Activated naive CD4-positive, alpha-beta T cell treated with anti-CD3 and anti-CD28 coated beads, Interleukin-2, amount 50 U/mL, for 24 hours (primary cell): ENCODE measurements around the gene GPC1.

Experiments used
- H3K27ac Mint-ChIP-seq: one replicate; pipeline ENCODE4 v1.8.0; 2021; ENCODE audit warnings: mild to moderate bottlenecking, mixed read lengths
- H3K27me3 Mint-ChIP-seq: one replicate; pipeline ENCODE4 v1.8.0; 2021; ENCODE audit warnings: mixed read lengths
- H3K36me3 Mint-ChIP-seq: one replicate; pipeline ENCODE4 v1.8.0; 2021; ENCODE audit warnings: mixed read lengths
- H3K4me1 Mint-ChIP-seq: one replicate; pipeline ENCODE4 v1.8.0; 2021; ENCODE audit warnings: mixed read lengths
- H3K4me3 Mint-ChIP-seq: one replicate; pipeline ENCODE4 v1.8.0; 2021; ENCODE audit warnings: mild to moderate bottlenecking, mixed read lengths
- H3K9me3 Mint-ChIP-seq: one replicate; pipeline ENCODE4 v1.8.0; 2021; ENCODE audit warnings: mixed read lengths

Gene GPC1

DNA sequence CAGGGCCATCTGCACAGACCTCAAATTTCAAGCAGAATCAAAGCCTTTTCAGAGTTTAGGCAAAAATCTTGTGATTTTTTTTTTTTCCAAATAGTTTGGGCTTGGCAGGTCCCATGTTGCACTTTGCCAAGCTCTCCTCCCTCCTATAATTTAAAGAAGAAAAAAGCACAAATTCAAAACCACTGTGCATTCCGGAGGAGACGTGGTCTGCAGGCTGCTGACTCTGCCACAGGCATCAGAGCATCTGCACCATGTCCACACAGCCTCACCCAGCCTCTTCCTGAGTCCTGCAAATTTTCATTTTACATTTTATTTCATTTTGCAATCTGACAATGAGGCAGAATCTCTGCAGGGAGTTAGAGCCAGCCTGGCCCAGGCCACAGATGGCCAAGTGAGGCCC lies 15.7 kb upstream of the GPC1 start:
- H3K4me3 Mint-ChIP-seq = no peak overlapping the region
- H3K27ac Mint-ChIP-seq = no peak overlapping the region
- no peaks in the 10 kb centered on the region for H3K27me3 Mint-ChIP-seq
- H3K9me3 Mint-ChIP-seq = no peaks in the 10 kb centered on the region
- H3K4me1 Mint-ChIP-seq = no peaks in the 10 kb centered on the region
- no peaks in the 10 kb centered on the region for H3K36me3 Mint-ChIP-seq

GRCh38 chr2:240420206-240421104 lies 15.0 kb upstream of the GPC1 start:
- Mint-ChIP-seq H3K36me3 (no peaks in the 10 kb centered on the region), H3K4me1 (no peaks in the 10 kb centered on the region), H3K4me3 (no peak overlapping the region), H3K27ac (no peak overlapping the region), H3K27me3 (no peaks in the 10 kb centered on the region), H3K9me3 (no peaks in the 10 kb centered on the region)

DNA sequence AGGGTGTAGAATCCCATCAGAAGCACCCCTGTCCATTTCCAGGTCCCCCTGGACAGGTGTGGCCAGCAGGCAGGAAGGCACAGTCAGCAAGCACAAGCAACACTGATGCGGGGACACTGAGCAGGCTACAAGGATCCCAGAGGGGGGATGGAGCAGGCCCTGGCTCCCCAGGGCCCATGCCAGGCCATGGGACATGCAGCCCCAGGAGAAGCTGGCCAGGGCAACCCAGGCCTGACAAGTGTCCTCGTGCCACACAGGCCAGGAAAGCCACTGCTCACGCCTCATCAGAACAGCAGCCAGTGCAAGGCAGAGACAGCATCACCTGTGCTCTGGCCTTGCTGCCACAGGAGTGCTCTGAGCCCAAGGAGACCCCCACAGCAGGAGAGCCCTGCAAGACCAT lies 14.1 kb upstream of the GPC1 start:
- Mint-ChIP-seq H3K36me3 (no peaks in the 10 kb centered on the region), H3K27me3 (peaks cover 1% of the 10 kb centered on the region), H3K27ac (no peak overlapping the region), H3K9me3 (no peaks in the 10 kb centered on the region), H3K4me1 (no peaks in the 10 kb centered on the region), H3K4me3 (no peak overlapping the region)

GRCh38 chr2:240422658-240423329 lies 12.7 kb upstream of the GPC1 start:
- H3K9me3 Mint-ChIP-seq = no peaks in the 10 kb centered on the region
- H3K27me3 Mint-ChIP-seq = peaks cover 4% of the 10 kb centered on the region
- no peak overlapping the region for H3K4me3 Mint-ChIP-seq
- H3K4me1 Mint-ChIP-seq = peaks cover 1% of the 10 kb centered on the region
- no peak overlapping the region for H3K27ac Mint-ChIP-seq
- H3K36me3 Mint-ChIP-seq = no peaks in the 10 kb centered on the region

- peaks cover 4% of the 10 kb centered on the region for H3K27me3 Mint-ChIP-seq
Observed at GRCh38 chr2:240423788-240424191, 11.7 kb upstream of the GPC1 start.

GRCh38 chr2:240424341-240425235 lies 10.9 kb upstream of the GPC1 start:
- peaks cover 8% of the 10 kb centered on the region for H3K4me1 Mint-ChIP-seq
- H3K27ac Mint-ChIP-seq = no peak overlapping the region

More at GRCh38 chr2:240423788-240424191, 11.7 kb upstream of the GPC1 start:
- no peak overlapping the region for H3K27ac Mint-ChIP-seq
- H3K4me3 Mint-ChIP-seq = no peak overlapping the region
- H3K36me3 Mint-ChIP-seq = no peaks in the 10 kb centered on the region
- H3K9me3 Mint-ChIP-seq = no peaks in the 10 kb centered on the region
- H3K4me1 Mint-ChIP-seq = peaks cover 7% of the 10 kb centered on the region

GRCh38 chr2:240425236-240425615 lies 10.2 kb upstream of the GPC1 start:
- Mint-ChIP-seq H3K27ac (no peak overlapping the region), H3K4me1 (peaks cover 8% of the 10 kb centered on the region), H3K27me3 (peaks cover 7% of the 10 kb centered on the region), H3K36me3 (no peaks in the 10 kb centered on the region), H3K4me3 (no peak overlapping the region), H3K9me3 (no peaks in the 10 kb centered on the region)

More at GRCh38 chr2:240424341-240425235, 10.9 kb upstream of the GPC1 start:
- Mint-ChIP-seq H3K4me3 (no peak overlapping the region), H3K36me3 (no peaks in the 10 kb centered on the region), H3K9me3 (no peaks in the 10 kb centered on the region), H3K27me3 (peaks cover 7% of the 10 kb centered on the region)

DNA sequence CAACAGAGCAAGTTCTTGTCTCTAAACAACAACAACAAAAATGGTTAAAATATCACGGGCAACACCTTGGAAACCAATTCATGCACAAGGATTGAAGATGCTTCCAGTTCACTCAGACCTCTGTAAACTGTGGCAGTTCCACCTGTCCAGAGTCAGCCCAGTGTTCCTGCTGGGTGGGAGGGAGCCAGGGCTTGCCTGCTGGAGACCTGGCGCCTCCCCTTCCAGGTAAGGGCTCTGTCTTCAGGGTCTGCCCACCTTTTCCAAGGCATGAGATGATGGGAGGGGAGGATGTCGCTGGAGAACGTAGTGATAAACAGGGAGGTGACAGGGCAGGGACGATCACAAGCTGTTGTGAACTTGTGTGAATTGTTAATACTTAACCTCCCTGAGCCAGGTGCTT lies 9.8 kb upstream of the GPC1 start:
- Mint-ChIP-seq H3K36me3 (no peaks in the 10 kb centered on the region), H3K27me3 (peaks cover 7% of the 10 kb centered on the region), H3K4me1 (peaks cover 8% of the 10 kb centered on the region), H3K27ac (no peak overlapping the region), H3K9me3 (no peaks in the 10 kb centered on the region), H3K4me3 (no peak overlapping the region)

- Mint-ChIP-seq H3K36me3 (no peaks in the 10 kb centered on the region), H3K27me3 (peaks cover 7% of the 10 kb centered on the region), H3K4me3 (no peak overlapping the region), H3K9me3 (no peaks in the 10 kb centered on the region), H3K4me1 (peaks cover 8% of the 10 kb centered on the region), H3K27ac (no peak overlapping the region)
Observed at GRCh38 chr2:240426845-240427721, 8.4 kb upstream of the GPC1 start.

GRCh38 chr2:240427729-240428128 lies 7.7 kb upstream of the GPC1 start:
- no peak overlapping the region for H3K4me3 Mint-ChIP-seq
- H3K27me3 Mint-ChIP-seq = peaks cover 9% of the 10 kb centered on the region
- H3K9me3 Mint-ChIP-seq = no peaks in the 10 kb centered on the region
- peaks cover 8% of the 10 kb centered on the region for H3K4me1 Mint-ChIP-seq
- H3K36me3 Mint-ChIP-seq = no peaks in the 10 kb centered on the region
- no peak overlapping the region for H3K27ac Mint-ChIP-seq

DNA sequence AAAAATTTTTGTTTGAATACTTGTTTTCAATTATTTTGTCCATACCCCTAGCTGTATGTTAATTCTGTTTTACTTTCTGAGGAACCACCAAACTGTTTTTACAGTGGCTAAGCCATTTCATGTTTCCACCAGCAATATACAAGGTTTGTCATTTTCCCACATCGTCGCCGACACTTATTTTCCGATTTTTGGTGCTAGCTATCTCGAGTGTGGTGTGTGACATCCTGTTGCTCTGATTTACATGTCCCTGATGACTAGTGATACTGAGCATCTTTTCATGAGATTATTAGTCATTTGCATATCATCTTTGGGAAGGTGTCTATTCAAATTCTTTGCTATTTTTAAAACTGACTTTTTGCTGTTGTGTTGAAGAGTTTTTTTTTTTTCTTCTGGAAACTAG lies 7.2 kb upstream of the GPC1 start:
- peaks cover 8% of the 10 kb centered on the region for H3K4me1 Mint-ChIP-seq
- H3K27ac Mint-ChIP-seq = no peak overlapping the region
- no peaks in the 10 kb centered on the region for H3K36me3 Mint-ChIP-seq
- no peak overlapping the region for H3K4me3 Mint-ChIP-seq
- H3K27me3 Mint-ChIP-seq = peaks cover 12% of the 10 kb centered on the region
- H3K9me3 Mint-ChIP-seq = no peaks in the 10 kb centered on the region

- Mint-ChIP-seq H3K27me3 (peaks cover 16% of the 10 kb centered on the region), H3K9me3 (no peaks in the 10 kb centered on the region), H3K4me1 (peaks cover 8% of the 10 kb centered on the region), H3K27ac (no peak overlapping the region), H3K4me3 (no peak overlapping the region), H3K36me3 (no peaks in the 10 kb centered on the region)
Observed at GRCh38 chr2:240429341-240429871, 6.1 kb upstream of the GPC1 start.

DNA sequence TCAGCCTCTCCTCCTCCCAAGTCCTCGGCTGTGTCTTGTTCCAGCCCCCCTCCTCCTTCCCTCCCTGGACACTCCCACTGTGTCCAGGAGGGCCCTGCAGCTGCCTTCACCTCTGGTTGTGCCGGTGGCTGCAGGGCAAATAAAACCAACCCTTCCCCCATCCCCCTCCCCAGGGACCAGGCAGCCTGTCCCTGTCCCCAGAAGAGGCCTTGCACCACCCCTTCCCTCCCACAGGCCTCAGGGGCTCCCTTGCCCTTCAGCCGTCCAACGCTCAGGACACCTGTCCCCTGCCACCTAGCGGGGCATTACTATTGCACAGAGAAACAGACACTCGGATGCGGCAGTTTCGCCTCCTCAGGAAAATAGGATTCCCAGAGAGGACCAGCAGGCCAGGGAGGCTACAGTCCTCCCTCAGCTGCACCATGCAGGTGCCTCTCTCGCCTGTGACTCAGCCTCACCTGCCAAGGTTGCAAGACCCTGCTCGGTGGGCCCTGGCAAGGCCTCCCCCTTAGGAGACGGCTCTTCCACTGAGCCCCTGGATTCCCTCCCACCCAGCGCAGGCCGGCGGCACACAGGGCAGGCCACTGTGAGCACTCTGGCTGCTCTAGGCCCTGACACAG lies 5.5 kb upstream of the GPC1 start:
- peaks cover 16% of the 10 kb centered on the region for H3K27me3 Mint-ChIP-seq
- H3K4me1 Mint-ChIP-seq = peaks cover 8% of the 10 kb centered on the region
- no peaks in the 10 kb centered on the region for H3K36me3 Mint-ChIP-seq
- H3K27ac Mint-ChIP-seq = no peak overlapping the region
- H3K4me3 Mint-ChIP-seq = no peak overlapping the region
- no peaks in the 10 kb centered on the region for H3K9me3 Mint-ChIP-seq

DNA sequence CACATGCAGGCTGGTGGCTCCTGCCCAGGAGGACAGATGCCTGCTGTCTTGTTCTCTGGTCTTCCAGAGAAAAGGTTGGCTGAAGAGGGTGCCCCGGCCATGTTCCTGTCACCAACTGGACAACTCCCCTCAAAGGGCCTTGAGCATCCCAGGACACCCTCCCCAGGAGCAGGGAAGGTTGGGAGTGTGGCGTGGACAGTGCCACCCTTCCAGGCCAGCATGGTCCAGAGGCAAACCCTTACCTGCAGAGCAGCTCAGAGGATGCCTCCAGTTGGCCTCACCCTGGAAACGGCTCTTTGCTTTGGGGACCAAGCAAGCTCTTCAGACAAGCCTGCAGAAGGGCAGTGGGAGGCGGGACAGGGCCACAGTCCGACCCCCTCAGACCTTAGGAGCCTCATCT lies 4.9 kb upstream of the GPC1 start:
- no peaks in the 10 kb centered on the region for H3K9me3 Mint-ChIP-seq
- no peaks in the 10 kb centered on the region for H3K36me3 Mint-ChIP-seq
- no peak overlapping the region for H3K4me3 Mint-ChIP-seq
- H3K27me3 Mint-ChIP-seq = peaks cover 16% of the 10 kb centered on the region
- no peak overlapping the region for H3K27ac Mint-ChIP-seq
- peaks cover 8% of the 10 kb centered on the region for H3K4me1 Mint-ChIP-seq
